GM12878 (cell line): ENCODE measurements around the gene EML3. TPM values are rescaled to one million over a fixed set of nuclear protein-coding genes. Genes with fewer than 3 reads are reported as not detected.

ENCODE experiments used
- ATAC-seq: fragments of 200-7000 bp; cut with Tn5 transposase; 3 replicates; pipeline ENCODE4 v1.9.1; 2020; ENCODE audit warnings: mild to moderate bottlenecking, moderate library complexity
- BruUV-seq: library from RNA; stranded (reverse); fragments of 400-500 nt; replicated peaks from 2 replicates; lab custom pipeline; 2021; lab: Mats Ljungman, UMichigan
- CTCF ChIA-PET: fragments of 300-600 bp; sonication (Branson Sonifier 250); formaldehyde crosslinking; extraction: SDS; loops from one replicate; lab custom pipeline; 2021; ENCODE audit warnings: inconsistent platforms; lab: Yijun Ruan, JAX
- POLR2A ChIA-PET: fragments of 350-600 bp; formaldehyde crosslinking; extraction: SDS; loops from one replicate; lab custom pipeline; 2021; ENCODE audit warnings: inconsistent platforms; lab: Charles Lee
- RAD21 ChIA-PET: fragments of 300-600 bp; sonication (Branson Sonifier 250); formaldehyde crosslinking; loops from one replicate; lab custom pipeline; 2023; ENCODE audit warnings: antibody characterized with exemption; ENCODE audit not compliant: unreplicated experiment; lab: Charles Lee
- SMC1A ChIA-PET: fragments of 300-600 bp; sonication (Branson Sonifier 250); formaldehyde crosslinking; loops from one replicate; lab custom pipeline; 2023; ENCODE audit not compliant: unreplicated experiment, uncharacterized antibody; lab: Charles Lee
- DNase-seq: peaks from one replicate; pipeline ENCODE4 v3.0.0-alpha.2; 2011; ENCODE audit warnings: low read depth, low spot score
- FAIRE-seq: peaks from 3 replicates; lab custom pipeline; 2011; peaks lifted over from hg19 to GRCh38; lab: Jason Lieb, UNC
- H2AFZ ChIP-seq: 2 replicates; pipeline ENCODE4 v1.6.0; 2011; ENCODE audit warnings: low read depth, low read length, control low read depth; ENCODE audit not compliant: control insufficient read depth
- H3K27ac ChIP-seq: 2 replicates; pipeline ENCODE4 v1.5.1; 2011; ENCODE audit warnings: control low read depth; ENCODE audit not compliant: control insufficient read depth, insufficient read depth
- H3K27me3 ChIP-seq, 2 experiments: replicated peaks in 1 of 2; 2 replicates each; pipeline versions ENCODE4 v1.6.0 to v1.6.1; 2011; ENCODE audit warnings: low read length in 1 of 2; ENCODE audit not compliant: control insufficient read depth in 2 of 2, insufficient read depth in 2 of 2
- H3K36me3 ChIP-seq, 2 experiments: 2 replicates each; pipeline ENCODE4 v1.5.1; 2011; ENCODE audit warnings: low read length in 1 of 2; ENCODE audit not compliant: control insufficient read depth in 2 of 2, insufficient read depth in 2 of 2
- H3K4me1 ChIP-seq: 2 replicates; pipeline ENCODE4 v1.6.1; 2011; ENCODE audit warnings: mild to moderate bottlenecking, low read length, moderate library complexity, mixed read lengths; ENCODE audit not compliant: control insufficient read depth, insufficient read depth
- H3K4me2 ChIP-seq: 2 replicates; pipeline ENCODE4 v1.6.0; 2011; ENCODE audit warnings: control low read depth; ENCODE audit not compliant: control insufficient read depth, insufficient read depth
- H3K4me3 ChIP-seq: fragments of 200-600 bp; sonication (generic); 2 replicates; pipeline ENCODE4 v1.5.1; 2016
- H3K79me2 ChIP-seq: 2 replicates; pipeline ENCODE4 v1.6.0; 2011; ENCODE audit warnings: low read length; ENCODE audit not compliant: control insufficient read depth, insufficient read depth
- H3K9ac ChIP-seq: 2 replicates; pipeline ENCODE4 v1.8.0; 2011; ENCODE audit warnings: low read length, control low read depth, mixed read lengths; ENCODE audit not compliant: control insufficient read depth, insufficient read depth
- H3K9me3 ChIP-seq: replicated peaks from 3 replicates; pipeline ENCODE4 v1.5.1; 2011; ENCODE audit warnings: mild to moderate bottlenecking, low read length; ENCODE audit not compliant: control insufficient read depth, insufficient read depth
- H4K20me1 ChIP-seq: 2 replicates; pipeline ENCODE4 v1.6.0; 2011; ENCODE audit not compliant: control insufficient read depth, insufficient read depth
- EGR1 ChIP-seq, 2 experiments: IDR thresholded peaks; 1 replicate in 1 of 2; 2 replicates in 1 of 2; pipeline ENCODE4 v1.6.1; 2011 to 2012; ENCODE audit warnings: low read depth in 2 of 2, low read length in 2 of 2, borderline replicate concordance in 1 of 2, mild to moderate bottlenecking in 1 of 2, moderate library complexity in 1 of 2
- EP300 ChIP-seq, 2 experiments: fragments of 150-350 bp in 1 of 2; IDR thresholded peaks; 2 replicates each; pipeline ENCODE4 v1.6.1; 2011 to 2012; ENCODE audit warnings: low read depth in 2 of 2, low read length in 2 of 2, borderline replicate concordance in 1 of 2, improper control_type of control experiment in 1 of 2, inconsistent platforms in 1 of 2; ENCODE audit not compliant: control insufficient read depth in 1 of 2
- EZH2 ChIP-seq: IDR thresholded peaks from 2 replicates; pipeline ENCODE4 v1.6.1; 2012; ENCODE audit warnings: low read depth, mild to moderate bottlenecking, control low read depth, inconsistent platforms, low read length, borderline replicate concordance; ENCODE audit not compliant: control insufficient read depth
- IKZF1 ChIP-seq: fragments of 450-650 bp; conservative IDR thresholded peaks from 2 replicates; pipeline ENCODE4 v1.6.1; 2017; ENCODE audit warnings: antibody characterized with exemption, mild to moderate bottlenecking
- MLLT1 ChIP-seq: fragments of 450-650 bp; IDR thresholded peaks from 2 replicates; pipeline ENCODE4 v1.6.1; 2016; ENCODE audit warnings: mild to moderate bottlenecking
- NKRF ChIP-seq: fragments of 450-650 bp; conservative IDR thresholded peaks from 2 replicates; pipeline ENCODE4 v1.6.1; 2017; ENCODE audit warnings: mild to moderate bottlenecking, moderate library complexity
- NR2F1 ChIP-seq: fragments of 450-650 bp; conservative IDR thresholded peaks from 2 replicates; pipeline ENCODE4 v1.6.1; 2017; ENCODE audit warnings: mild to moderate bottlenecking
- RAD51 ChIP-seq: fragments of 450-650 bp; IDR thresholded peaks from 2 replicates; pipeline ENCODE4 v1.6.1; 2016; ENCODE audit warnings: moderate library complexity, mild to moderate bottlenecking, inconsistent platforms
- RELB ChIP-seq: fragments of 450-650 bp; IDR thresholded peaks from 2 replicates; pipeline ENCODE4 v1.6.1; 2017; ENCODE audit warnings: low read depth, mild to moderate bottlenecking, moderate library complexity
- SMARCA5 ChIP-seq: fragments of 450-650 bp; IDR thresholded peaks from 2 replicates; pipeline ENCODE4 v1.6.1; 2017; ENCODE audit warnings: mild to moderate bottlenecking
- TCF3 ChIP-seq: IDR thresholded peaks from 2 replicates; pipeline ENCODE4 v1.6.1; 2012; ENCODE audit warnings: low read depth, mild to moderate bottlenecking, low read length, borderline replicate concordance; ENCODE audit not compliant: insufficient read depth
- WGBS: methylation state at CpG from one replicate; pipeline ENCODE4 v1.1.6; 2016; ENCODE audit warnings: low lambda C conversion rate; ENCODE audit not compliant: insufficient replicate concordance, insufficient coverage; ENCODE audit errors: missing lambda C conversion rate; 5-methylcytosine and 5-hydroxymethylcytosine counted together
- in situ Hi-C: fragments of 300-500 bp; cut with MboI; formaldehyde crosslinking; loops from 9 replicates; pipeline ENCODE4 v1.14.3; 2018; ENCODE audit warnings: mixed read lengths
- intact Hi-C: fragments of 100-400 bp; cut with micrococcal nuclease; formaldehyde crosslinking; loops from one replicate; pipeline ENCODE4 v1.14.2; 2022; ENCODE audit not compliant: unreplicated experiment
- polyA plus RNA-seq, 11 experiments: library from polyadenylated mRNA; depleted of rRNA in 4 of 11; unstranded in 6 of 11; stranded (reverse) in 5 of 11; fragments of >200 nt; fragmentation: Nextera tagmentation in 4 of 11; fragmentation: Illumina TruSeq in 1 of 11; extraction: Ambion mirVana in 4 of 11; extraction: Trizol in 1 of 11; gene quantifications; 1 replicate in 1 of 11; 2 replicates in 10 of 11; pipeline versions ENCODE4 v1.2.1 to v1.2.3, GENCODE V29; 2011 to 2016; ENCODE audit warnings: inconsistent platforms in 2 of 11, missing spikeins in 2 of 11, low read depth in 1 of 11
- total RNA-seq, 4 experiments: library from RNA; depleted of rRNA in 3 of 4; stranded (reverse); fragments of >200 nt in 3 of 4; fragmentation: Illumina TruSeq in 1 of 4; extraction: Trizol in 1 of 4; gene quantifications; 2 replicates each; pipeline versions ENCODE4 v1.2.1 to v1.2.3, GENCODE V29; 2013 to 2021
- TF ChIP-seq, protein P1 (sequence below): IDR thresholded peaks from 2 replicates; pipeline ENCODE4 v1.6.1; 2011; ENCODE audit warnings: low read depth, mild to moderate bottlenecking, low read length, moderate library complexity, borderline replicate concordance; ENCODE audit errors: extremely low read depth

The EML3 gene
- total and polyA plus RNA-seq, 10 of the 15 experiments (the other 5 are each of a cell fraction or from before 2014, with no cell fraction given), result 0.58 to 82.5 (median 24.8) TPM

DNA sequence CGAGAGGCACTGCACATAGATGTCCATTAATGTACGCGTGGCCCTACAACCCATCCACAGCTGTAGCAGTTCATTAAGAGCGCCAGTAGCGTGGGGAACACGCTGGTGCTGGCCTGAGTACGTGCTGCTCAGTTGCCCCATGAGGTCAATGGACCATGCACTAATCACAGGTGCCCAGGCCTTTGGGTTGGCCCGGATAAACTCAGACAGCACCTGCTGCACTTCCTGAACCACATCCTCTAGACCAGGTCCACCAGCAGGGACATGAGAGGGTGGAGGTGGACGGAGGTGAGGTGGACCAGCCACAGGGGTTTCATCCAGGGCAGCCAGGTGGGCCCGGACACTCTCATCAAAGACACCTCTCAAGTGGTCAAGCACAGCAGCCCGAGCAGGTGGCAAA lies 36.9 kb upstream of the EML3 start:
- TF ChIP-seq TCF3 (no peak), EGR1 (IDR thresholded peaks at IDR 0.05; ENCODE audit: borderline replicate concordance in 1 of 2, low read depth in 2 of 2, low read length in 2 of 2) (no peak), EZH2 (no peak), IKZF1 (no peak), RAD51 (no peak), SMARCA5 (no peak), NR2F1 (no peak), NKRF (no peak), RELB (no peak), MLLT1 (no peak), EP300 (IDR thresholded peaks at IDR 0.05; ENCODE audit: borderline replicate concordance in 1 of 2, control insufficient read depth in 1 of 2, low read depth in 2 of 2, low read length in 2 of 2) (no peak)
- TF ChIP-seq, protein P1, sequence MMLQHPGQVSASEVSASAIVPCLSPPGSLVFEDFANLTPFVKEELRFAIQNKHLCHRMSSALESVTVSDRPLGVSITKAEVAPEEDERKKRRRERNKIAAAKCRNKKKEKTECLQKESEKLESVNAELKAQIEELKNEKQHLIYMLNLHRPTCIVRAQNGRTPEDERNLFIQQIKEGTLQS, result no peak
- DNase-seq (no peak), FAIRE-seq (no peak), ATAC-seq (no peak)
- ChIA-PET SMC1A (interaction anchor here (1.0 to 1.4 kb wide), 2 partner anchors 50 to 58 kb away, joined by 4 to 6 read pairs; partner anchors contain the start of gene TUT1), POLR2A (interaction anchor here (0.5 to 14.6 kb wide), 9 partner anchors 20 to 235 kb away, joined by 3 to 295 read pairs (median 4); partner anchors contain the start of genes C11orf98, CSKMT, LBHD1 and UQCC3), RAD21 (no interaction called here), CTCF (interaction anchor here (1.0 to 1.7 kb wide), 3 partner anchors 38 to 225 kb away, joined by 3 to 5 read pairs (median 4); no protein-coding TSS in a partner anchor)
- 81% methylated on average over 11 of the region's 11 CpGs for WGBS
- no peaks in the 10 kb centered on the region for H3K27me3 ChIP-seq
- H3K9ac ChIP-seq, result no peak overlapping the region
- intact Hi-C loops (no loop called here), in situ Hi-C loops (no loop called here)
- peaks cover 5 to 13% of the 10 kb centered on the region in 2 experiments; a peak in 3 of 4 replicates for H3K36me3 ChIP-seq
- no peak overlapping the region for H3K27ac ChIP-seq
- peaks cover 9% of the 10 kb centered on the region for H3K4me1 ChIP-seq
- H3K9me3 ChIP-seq, result no peaks in the 10 kb centered on the region
- H4K20me1 ChIP-seq, result no peaks in the 10 kb centered on the region; the same call in 1 of the 2 replicates
- no peak overlapping the region for H3K4me2 ChIP-seq
- no peak overlapping the region for H3K4me3 ChIP-seq
- H2AFZ ChIP-seq, result no peak overlapping the region
- peaks cover 43% of the 10 kb centered on the region for H3K79me2 ChIP-seq
- no TSS peak for BruUV-seq
